HL-60 (cell line): ENCODE results near the gene CCDC106.

Experiments used
- CTCF ChIP-seq: IDR thresholded peaks from one replicate; pipeline ENCODE4 v1.5.1; 2011; ENCODE audit warnings: low read length, control low read depth, inconsistent platforms; ENCODE audit not compliant: insufficient read depth
- POLR2AphosphoS5 ChIP-seq: IDR thresholded peaks from 2 replicates; pipeline ENCODE4 v1.6.1; 2012; ENCODE audit warnings: low read depth
- REST ChIP-seq: IDR thresholded peaks from 2 replicates; pipeline ENCODE4 v1.6.1; 2012; ENCODE audit warnings: low read depth; ENCODE audit not compliant: insufficient replicate concordance

GRCh38 chr19:55654868-55655647, 7.0 kb downstream of the CCDC106 start, which contains the start of gene U2AF2:
- TF ChIP-seq CTCF (no peak), REST (peak; percentile 12), POLR2AphosphoS5 (peak; percentile 75)
